Hematopoietic multipotent progenitor cell (in vitro differentiated cells): ENCODE measurements around the gene TFR2. TPM values are rescaled to one million over a fixed set of nuclear protein-coding genes. Genes with fewer than 3 reads are reported as not detected.

ENCODE experiments used
- DNase-seq, 3 donors: peaks; one replicate each; pipeline ENCODE4 v3.0.0-alpha.2; 2011 to 2015; ENCODE audit warnings: low read depth in 2 of 3, low spot score in 2 of 3
- total RNA-seq: library from RNA; depleted of rRNA; stranded (reverse); fragments of >200 nt; gene quantifications from one replicate; pipeline ENCODE4 v1.2.3, GENCODE V29; 2012

The TFR2 gene
- total RNA-seq, 1 donor: 51.7 TPM

DNA sequence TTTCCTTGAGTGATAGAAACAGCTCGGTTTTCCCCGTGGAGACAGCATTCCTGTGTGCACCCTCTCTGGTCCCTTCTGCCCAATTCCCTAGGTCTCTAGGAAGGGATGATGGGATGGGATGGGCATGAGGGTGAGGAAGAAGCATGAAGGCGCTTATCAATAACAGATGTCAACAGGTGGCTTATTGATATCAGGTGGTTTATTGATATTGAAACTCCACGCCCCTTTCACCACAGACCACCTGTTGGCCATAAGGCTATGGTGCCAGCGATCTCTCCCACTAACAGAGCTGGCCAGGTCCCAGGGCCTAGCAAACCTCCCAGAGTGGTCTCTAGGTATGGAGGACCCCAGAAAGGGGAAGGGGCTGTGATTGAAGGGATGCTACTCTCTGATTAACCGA is 21.1 kb downstream of the TFR2 start:
- DNase-seq: no peak

- no peak for DNase-seq
Observed at GRCh38 chr7:100614308-100614861, 27.0 kb downstream of the TFR2 start.

GRCh38 chr7:100613412-100614175 is 27.8 kb downstream of the TFR2 start:
- DNase-seq: no peak

DNA sequence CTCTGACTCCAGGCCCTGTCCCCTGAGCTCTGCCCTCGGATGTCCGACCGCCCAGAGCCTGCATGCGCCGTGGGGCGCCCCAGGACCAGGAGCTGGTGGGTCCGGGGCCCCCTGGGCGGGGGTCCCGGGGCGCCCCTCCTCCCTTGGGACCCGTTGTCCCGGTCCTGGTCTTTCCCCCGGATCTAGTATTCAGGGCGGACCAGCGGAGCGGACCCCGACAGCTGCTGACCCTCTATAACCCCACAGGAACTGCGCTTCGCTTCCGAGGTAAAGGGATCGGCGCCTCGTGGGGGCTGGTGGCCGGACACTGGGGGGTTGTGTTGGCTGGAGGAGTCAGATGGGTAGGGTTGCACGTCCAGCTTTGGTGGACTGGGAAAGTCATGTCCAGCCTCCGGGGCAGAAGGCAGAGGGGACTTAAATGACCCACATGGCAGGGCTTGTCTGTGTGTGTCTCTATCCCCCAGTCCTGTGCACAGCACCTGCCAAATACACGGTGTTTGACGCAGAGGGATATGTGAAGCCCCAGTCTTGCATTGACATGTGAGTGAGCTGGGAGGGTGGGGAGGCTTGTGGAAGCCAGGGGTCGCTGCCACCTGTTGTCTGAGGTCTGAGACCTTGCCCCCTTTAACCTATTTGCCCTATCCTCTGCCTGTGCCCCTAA is 28.5 kb downstream of the TFR2 start:
- peak in 2 of 3 donors; percentile 43 to 65 for DNase-seq

GRCh38 chr7:100611983-100612729 is 29.2 kb downstream of the TFR2 start, which contains the start of gene MOSPD3:
Gene MOSPD3, plus strand, starts transcription at chr7:100612540. Its CDS starts 252 bp downstream, at chr7:100612792.
- DNase-seq: peak; percentile 89 to 99 (median 98)

DNA sequence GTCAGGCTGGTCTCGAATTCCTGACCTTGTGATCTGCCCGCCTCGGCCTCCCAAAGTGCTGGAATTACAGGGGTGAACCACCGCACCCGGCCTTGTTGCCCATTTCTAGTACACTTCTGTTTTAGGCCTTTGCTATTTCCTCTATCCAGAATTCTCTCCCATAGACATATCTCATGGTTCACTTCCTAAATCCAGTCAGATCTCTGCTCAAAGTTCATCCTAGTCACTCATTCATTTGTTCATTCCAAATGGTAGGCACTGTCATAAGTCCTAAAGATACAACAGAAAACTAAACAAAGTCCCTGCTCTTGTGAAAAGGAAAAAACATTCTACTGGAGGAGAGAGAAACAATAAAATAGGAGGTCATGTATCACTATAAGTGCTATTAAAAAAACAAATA is 31.4 kb downstream of the TFR2 start:
- no peak for DNase-seq

DNA sequence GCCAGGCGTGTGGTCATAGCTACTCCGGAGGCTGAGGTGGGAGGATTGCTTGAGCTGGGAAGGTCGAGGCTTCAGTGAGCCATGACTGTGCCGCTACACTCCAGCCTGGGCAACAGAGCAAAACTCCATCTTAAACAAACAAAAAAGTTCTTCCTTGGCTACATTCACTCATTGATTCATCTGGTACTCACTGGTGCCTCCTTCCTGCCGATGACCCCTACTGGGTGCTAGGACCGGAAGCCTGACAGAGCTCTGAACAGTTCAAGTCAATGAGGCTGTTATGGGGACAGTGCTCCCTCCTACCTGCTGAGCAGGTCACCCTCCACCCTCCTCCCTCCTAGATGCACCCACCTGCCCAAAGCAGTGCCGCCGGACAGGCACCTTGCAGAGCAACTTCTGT is 34.2 kb downstream of the TFR2 start:
- no peak for DNase-seq

- no peak for DNase-seq
Observed at GRCh38 chr7:100606313-100606712, 35.0 kb downstream of the TFR2 start.

DNA sequence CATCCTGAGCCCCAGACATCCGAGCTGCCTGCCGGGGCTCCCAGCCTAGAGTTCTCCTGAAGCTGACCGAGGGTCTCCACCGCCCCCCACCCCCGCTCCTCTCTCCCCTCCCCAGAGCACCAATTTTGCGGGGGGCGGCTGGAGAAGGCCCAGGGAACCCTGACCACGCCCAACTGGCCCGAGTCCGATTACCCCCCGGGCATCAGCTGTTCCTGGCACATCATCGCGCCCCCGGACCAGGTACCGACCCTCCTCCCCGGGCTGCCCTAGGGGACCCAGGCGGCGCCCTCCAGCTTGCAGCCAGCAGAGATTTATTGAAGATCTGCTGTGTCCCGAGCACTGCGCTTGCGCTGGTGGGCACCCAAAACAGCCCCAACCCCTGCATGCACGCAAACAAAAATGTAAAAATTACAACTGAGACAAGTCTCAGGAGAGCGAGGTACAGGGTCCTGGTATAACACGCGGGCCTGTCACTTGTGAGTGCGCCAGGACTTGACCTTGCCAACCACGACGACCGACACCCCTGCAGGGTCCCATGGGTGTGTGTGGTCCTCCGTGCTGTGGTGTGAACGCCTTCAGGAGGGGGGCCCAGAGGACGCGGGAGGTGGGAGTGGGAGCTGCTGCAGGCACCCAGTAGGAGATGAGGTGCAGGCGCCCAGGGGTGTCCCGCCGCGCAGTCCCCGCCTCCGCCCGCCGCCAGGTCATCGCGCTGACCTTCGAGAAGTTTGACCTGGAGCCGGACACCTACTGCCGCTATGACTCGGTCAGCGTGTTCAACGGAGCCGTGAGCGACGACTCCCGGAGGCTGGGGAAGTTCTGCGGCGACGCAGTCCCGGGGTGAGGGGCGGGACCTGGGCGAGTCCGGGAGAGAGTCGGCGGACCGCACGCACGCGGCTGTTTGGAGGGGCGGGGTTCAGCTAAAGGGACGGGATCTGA is 36.1 kb downstream of the TFR2 start:
- peak in 1 of 3 donors; percentile 32 for DNase-seq

GRCh38 chr7:100604028-100604975 is 37.0 kb downstream of the TFR2 start:
- peak; percentile 53 to 80 (median 66) for DNase-seq

GRCh38 chr7:100603726-100604027 is 37.7 kb downstream of the TFR2 start:
- no peak for DNase-seq

DNA sequence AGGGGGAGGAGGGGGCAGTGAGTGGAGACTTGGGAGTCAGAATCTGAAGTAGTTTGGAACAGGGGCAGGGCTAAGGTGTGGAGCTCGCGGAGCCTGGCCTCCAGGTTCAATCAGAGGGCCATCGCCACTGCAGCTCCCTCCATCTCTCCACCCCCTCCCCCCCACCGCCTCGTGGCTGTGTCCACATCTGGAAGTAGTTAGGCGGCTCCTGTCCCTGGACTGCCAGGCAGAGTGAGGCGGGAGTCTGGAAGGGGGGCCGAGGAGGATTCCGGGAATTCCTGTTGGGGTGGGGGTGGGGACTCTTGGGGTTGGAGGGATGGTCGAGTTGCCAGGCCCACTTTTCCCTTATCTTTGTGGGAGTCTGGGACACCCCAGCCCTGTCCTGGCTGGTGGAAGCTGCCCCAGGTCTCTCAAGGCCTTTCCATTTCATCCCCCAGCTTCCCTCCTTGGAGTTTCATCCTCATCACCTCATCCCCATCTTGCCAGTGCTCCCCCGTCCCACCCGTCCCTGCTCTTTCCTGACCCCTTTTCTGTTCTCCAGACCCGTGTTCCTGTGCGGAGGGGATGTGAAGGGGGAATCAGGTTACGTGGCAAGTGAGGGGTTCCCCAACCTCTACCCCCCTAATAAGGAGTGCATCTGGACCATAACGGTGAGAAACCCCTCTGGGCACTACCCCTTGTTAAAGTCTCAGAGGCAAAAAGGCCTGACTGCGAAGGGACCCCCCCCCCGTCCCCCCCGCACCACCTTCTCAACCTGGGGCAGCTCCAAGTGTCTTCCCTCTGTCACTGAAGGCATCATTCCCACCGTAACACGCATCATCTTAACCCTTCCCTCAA is 38.2 kb downstream of the TFR2 start:
- no peak for DNase-seq

DNA sequence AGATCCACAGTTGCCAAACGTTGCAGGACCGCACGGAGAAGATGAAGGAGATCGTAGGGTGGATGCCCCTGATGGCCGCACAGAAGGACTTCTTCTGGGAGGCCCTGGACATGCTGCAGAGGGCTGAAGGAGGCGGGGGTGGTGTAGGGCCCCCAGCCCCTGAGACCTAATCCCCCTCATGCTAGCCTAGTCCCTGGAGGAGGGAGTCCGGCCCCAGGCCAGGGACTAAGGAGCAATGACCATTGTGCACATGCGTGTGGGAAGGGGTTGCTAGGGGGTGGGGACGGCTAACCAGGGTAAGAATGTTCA is 40.7 kb downstream of the TFR2 start:
- no peak for DNase-seq

DNA sequence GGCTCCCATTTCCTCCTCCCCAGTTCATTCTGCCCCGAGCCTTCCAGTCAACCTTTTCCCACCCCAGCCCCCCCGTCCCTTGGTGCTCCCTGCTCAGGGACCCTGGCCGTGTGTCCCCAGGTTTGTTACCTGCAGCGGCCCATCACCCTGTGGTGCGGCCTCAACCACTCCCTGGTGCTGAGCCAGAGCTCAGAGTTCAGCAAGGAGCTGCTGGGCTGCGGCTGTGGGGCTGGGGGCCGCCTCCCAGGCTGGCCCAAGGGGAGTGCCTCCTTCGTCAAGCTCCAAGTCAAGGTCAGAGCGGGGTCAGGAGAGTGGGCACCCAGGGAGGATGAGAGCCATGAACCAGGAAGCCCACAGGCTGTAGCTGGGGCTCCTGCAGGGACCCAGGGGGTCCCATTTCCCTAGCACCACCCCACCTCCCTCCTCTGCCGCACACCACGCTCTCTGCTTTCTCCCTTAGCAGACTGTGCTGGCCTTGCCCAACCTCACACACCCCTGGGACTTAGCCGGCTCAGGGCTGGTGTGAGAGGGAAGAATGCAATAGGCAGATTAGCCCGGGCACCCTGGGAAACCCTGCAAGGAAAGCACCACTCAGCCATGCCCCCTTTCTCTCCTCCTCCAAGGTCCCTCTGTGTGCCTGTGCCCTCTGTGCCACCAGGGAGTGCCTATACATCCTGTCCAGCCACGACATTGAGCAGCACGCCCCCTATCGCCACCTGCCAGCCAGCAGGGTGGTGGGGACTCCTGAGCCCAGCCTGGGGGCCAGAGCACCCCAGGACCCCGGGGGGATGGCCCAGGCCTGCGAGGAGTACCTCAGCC is 41.2 kb downstream of the TFR2 start:
- DNase-seq: no peak

- DNase-seq: no peak
Observed at GRCh38 chr7:100598425-100598824, 42.9 kb downstream of the TFR2 start.

DNA sequence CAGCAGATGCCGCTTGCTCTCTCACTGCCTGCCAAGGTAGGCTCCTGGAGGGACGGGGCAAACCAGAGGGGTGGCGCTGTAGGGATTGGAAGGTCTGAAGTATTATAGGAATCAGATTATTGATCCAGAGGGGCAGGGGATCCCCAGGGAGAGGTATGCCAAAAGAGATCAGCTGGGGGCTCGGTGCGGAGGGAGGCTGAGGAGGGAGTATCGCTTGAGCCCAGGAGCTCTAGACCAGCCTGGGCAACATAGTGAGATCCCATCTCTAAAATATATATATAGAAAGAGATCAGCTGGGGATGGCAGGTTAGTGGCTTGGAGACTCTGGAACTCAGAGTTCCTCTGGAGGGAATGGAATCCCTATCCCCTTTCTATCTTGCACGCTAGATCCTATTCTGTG is 46.2 kb downstream of the TFR2 start:
- no peak for DNase-seq

DNA sequence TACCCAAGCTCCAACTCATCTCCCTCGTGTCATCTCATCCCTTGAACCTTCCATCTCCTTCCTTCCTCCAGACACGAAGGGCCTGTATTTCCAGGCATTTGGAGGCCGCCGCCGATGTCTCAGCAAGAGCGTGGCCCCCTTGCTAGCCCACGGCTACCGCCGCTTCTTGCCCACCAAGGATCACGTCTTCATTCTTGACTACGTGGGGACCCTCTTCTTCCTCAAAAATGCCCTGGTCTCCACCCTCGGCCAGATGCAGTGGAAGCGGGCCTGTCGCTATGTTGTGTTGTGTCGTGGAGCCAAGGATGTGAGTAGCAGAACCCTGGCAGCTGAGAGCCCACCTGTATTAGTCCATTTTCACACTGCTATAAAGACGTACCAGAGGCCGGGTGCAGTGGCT is 49.8 kb downstream of the TFR2 start:
- DNase-seq: no peak
